HG03521 (cell line): Measurements from ENCODE around the gene ADCY5.

ENCODE experiments used
- ATAC-seq: cut with Tn5 transposase; IDR thresholded peaks from one replicate; pipeline ENCODE4 v1.9.1; 2021; ENCODE audit warnings: mild to moderate bottlenecking, moderate library complexity; ENCODE audit not compliant: unreplicated experiment

The ADCY5 gene

DNA sequence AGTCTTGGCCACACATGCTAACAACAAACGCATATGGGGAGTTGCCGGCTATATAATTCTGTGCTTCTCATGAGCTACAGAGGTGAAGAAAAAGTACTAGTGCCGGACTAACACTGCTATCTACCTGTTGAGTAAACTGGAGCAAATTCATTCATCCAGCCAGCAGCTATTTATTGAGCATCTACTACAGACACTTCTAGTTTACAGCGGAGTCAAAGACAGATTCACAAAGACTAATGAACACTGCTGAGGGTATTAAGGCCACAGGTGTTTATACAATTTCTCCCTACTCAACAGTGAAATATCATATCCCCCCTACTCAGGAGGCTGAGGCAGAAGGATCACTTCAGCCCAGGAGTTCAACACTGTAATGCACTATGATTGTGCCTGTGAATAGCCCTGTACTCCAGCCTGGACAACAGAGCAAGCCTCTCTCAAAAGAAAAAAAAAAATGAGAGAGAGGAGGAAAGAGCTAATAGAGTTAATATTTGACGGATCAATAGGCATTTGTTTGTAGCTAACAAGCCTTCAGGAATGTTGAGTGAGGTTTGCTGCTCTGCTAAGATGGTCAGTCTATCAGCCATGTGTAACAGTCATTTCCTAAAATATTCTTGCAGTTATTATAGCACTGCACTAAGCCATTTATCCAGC is 17.8 kb downstream of the ADCY5 start:
- no peak for ATAC-seq

DNA sequence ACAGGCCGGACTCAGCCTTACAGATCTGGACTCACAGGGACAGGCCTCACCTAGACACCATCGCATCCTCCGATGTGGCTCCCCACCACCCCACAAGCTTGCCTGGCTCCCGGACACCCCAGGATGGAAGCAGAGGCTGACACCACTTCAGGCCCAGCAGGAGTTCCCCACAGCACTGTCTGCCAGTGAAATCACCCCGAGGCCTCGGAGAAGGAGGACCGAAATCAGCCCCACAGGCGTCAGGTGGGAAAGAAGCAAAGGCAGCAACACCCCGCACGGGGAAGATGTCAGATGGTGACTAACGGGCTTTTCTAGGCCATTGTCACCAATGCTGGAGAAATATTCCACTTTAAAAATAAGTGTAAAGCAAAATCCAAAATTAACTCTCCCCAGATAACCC is 18.6 kb downstream of the ADCY5 start:
- ATAC-seq: no peak

DNA sequence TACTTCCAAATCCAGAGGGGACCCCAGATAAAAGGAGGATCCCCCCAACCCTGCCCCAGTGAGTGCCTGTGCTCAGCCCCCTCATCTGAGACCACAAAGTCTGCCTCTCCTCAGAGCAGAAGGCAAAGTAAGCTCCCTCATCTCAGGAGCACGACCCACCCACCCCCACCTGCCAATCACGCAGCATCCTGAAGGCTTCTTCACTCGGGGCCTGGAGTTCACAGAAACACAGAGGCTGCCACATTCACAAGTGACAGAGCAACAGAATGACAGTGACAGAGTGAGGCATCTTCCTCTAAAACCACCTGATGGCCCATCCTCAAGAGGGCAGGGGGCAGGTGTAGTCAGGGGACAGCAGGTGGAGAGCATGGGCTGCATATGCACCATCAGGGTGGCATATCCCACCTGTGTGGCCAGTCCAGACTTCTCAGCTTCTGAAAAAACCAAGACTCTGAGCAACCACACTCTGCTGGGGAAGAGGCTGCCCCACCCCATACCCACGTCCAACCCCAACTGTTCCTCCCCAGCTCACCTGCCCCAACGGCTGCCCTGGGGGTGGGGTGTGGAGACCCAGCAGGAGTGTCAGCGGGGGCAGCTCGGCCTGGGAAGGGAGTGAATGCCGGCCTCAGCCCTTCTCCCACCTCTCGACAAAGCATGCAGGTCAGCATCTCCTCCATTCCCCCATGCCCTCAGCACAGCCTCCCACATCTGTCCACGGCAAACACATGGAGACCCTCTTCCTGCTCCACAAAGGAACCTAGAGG is 19.3 kb downstream of the ADCY5 start:
- ATAC-seq: no peak

DNA sequence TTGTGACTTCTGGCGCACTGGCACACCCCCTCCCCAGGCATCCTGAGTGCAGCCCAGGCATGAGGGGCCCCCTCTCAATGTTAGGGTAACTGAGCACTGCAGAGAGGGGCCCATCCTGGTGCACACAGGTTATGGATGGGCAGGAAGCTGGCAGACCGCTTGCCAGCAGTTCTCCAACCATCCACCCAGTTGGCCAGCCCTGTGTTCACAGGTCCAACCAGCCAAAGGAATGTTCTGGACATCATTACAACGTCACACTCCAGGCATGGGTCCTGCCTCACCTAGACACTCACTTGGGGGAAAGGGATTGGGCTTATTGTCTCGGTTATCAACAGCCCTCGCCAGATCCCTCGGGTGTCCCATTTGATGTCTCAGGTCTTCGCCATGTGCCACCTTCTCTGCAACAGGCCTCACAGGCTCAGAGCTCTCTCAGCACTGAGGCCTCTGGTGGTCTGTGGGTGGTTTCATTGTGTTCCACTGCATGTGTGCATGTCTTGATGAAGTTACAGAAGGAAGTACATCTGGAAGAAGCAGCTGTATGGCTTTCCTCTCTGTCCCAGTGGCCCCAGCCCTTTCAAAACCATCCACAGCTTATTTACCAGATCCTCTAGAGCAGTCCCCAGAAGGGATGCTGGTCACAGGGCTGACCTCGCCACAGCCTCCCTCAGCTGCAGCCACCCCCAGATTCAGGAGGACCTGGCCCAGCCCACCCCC is 23.7 kb downstream of the ADCY5 start:
- no peak for ATAC-seq

DNA sequence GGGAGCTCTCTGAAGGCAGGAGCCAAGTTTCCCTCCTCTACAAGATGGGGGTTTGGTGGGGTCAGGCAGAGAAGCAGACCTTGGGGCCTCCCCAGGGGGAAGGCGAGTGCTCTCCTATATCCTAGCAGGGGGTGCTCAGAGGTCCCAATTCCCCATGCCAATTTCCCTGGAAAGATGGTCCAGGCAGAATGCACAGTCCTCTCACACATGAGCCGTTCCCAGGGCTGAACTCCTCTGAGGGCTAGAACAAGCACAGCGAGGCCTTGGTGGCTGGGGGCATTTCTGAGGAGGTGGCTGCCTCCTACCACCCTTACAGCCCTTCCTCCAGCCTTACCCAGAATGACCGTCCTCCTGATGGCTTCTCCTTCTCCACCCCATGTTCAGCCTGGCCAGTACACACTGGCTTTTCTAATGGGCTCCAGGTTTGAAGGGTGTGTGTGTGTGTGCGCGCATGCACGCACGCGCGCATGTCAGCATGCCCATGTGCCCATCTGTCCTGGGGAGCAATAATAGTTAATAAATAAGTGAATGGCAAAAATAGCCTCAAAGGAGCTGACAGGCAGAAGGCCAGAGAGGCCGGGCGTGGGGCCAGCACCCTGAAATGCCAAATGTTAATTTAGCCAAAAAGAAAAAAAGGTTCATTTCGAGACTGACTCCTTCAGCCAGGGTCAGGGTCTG is 24.4 kb downstream of the ADCY5 start:
- ATAC-seq: no peak

DNA sequence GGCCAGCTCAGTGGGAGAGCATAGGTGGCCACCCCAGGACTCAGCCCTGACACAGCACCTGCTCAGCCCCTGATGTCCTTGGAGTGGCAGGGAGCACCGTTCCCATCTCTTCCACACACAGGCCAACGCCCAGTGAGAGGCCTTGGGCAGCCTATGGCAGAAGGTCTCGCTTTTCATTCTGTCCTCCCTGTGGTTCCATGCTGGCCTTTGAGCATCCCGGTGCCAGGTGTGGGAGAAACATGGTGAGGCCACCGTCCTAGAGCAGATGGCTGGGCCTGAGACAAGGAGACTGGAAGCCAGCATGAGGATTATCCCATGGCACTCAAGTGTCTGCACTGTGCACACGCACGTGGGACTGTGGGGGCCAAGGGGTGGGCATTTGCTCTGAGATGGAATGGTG is 25.1 kb downstream of the ADCY5 start:
- no peak for ATAC-seq

DNA sequence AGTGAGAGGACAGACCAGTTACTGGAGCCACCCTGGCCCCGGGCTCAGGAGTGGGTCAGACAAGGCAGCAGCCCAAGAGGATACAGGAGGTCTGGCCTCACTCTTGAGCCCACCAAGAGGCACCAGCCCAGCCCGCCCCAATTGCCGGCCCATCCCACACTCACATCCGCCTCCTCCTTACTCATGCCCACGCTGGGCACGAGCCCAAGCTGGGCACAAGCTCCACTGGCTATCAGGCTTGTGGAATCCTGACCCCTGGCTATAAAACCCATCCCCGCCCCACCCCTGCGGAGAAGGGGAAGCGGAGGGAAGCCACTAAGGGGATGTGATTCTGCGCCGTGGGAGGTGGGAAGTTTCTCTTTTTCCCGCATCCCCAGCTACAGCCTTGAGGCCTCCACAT is 25.9 kb downstream of the ADCY5 start:
- ATAC-seq: no peak

DNA sequence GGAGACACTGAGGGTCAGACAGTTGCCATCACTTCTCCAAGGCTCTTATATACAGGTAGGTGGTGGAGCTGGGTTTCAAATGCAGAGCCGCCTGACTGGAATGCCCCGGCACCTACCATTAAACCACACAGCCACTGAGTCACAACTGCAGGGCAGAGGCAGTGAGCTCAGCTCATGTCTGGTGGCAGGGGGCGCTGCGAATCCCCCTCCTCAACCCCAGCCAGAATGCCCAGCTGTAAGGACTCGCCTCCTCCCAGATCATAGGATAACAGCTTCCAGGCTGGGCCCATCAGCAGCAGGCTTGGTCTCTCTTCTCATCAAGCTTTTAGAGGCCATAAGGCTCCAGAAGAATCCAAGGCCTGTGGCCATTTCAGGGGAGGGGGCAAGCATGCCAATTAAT is 26.4 kb downstream of the ADCY5 start:
- no peak for ATAC-seq

DNA sequence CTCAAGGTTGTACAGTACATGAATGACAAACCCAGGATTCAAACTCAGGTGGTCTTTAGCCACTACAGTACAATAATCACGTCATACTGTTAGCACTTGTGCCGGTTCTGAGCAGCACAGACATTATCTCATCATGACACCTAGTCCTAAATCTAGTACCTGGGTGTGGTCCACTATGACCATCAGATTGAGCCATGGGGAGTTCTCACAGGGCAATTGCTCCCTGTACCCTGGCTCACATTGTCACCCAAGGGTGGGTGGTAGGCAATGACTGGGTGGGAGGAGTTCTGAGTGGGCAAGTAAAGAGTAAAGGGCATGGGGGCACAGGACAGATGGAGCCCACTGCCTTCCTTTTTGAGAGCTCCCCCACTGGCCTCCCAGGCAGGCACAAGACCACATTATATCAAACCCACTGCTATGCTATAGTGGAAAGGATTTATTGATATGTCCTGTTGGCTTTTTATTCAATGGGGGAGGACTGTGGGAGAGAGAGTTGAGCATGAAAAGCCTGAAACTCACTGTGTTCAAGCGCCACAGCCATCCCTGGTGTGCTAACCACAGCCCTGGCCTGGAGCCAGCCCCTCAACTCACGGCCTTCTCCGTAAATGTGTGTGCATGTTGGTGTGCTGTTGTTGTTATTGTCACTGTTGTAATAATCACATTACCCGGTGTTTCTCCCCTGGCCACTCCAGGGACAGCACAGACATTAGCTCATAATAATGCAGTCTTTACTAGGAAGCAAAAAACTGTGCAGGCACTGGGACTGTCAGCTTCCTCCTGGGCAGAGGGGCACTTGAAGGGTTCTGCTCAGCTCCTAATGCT is 27.3 kb downstream of the ADCY5 start:
- no peak for ATAC-seq

DNA sequence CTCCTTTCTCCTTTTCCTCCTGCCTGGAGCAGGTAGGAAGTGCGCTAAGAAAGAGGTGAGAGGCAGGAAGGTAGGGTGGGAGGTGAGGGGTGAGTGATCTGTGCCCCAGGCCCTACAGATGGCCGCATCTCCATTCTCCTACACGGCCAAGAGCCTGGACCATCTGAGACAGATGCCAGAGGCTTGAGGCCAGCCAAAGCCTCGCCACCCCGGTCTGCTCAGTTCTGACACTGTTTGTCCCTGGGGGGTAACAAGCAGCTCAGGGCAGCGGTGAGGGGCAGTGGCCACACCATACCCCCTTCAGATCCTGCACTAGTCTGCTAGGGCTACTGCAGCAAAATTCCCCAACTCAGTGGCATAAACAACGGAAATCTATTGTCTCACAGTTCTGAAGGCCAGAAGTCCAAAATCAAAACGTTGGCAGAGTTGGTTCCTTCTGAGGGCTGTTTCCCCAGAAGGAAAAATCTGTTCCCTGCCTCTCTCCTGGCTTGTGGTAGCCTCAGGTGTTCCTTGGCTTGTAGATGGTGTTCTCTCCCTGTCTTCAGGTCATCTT is 28.4 kb downstream of the ADCY5 start:
- no peak for ATAC-seq

DNA sequence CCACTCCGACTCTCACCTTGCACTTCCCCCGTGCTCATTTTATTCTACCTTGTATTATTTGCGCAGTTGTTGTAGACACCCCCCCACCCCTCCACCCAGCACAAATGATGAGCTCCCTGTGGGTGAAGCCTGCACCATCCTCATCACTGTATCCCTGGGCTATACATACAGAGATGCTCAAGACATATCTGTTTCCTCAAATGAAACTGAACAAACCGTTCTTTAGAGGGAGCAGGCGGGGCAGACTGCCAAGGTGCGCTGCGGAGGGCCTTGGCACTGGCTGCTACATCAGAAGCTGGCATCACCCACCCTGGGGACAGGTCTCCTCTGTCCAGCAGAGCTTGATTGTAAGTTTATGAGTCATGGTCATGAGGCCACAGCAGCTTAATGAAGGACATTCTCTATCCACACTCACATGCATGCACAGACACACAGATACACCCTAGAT is 29.0 kb downstream of the ADCY5 start:
- ATAC-seq: no peak

DNA sequence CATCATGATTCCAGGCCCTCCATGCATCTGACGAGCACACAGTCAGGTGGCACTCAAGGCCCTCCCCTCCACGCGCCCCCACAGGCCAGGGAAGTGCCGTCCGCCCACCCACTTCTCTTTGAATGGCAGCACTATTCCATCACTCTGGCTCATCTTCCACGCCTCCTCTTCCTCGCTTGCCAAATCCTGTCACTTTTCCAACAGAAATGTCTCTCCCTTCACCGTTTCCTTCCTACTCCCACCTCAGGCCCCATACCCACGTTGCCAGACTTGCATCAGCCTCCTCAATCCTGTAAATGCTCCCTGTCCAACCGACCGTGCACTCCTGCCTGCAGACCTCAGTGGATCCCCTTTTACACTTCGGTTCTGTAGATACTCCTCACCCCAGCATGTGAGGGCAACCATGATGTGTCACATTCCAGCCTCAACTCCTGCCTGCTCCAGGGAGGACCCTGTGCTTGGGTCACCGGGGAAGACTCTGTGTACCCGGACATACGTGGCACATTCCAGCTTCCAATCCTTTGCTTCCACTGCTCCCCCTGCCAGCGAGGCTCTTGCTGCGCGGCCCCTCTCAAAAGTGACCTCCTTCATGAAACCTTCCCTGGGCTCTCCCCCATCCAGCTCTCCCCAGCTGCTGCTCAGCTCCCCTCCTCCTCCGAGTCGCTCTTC is 29.6 kb downstream of the ADCY5 start:
- ATAC-seq: no peak

DNA sequence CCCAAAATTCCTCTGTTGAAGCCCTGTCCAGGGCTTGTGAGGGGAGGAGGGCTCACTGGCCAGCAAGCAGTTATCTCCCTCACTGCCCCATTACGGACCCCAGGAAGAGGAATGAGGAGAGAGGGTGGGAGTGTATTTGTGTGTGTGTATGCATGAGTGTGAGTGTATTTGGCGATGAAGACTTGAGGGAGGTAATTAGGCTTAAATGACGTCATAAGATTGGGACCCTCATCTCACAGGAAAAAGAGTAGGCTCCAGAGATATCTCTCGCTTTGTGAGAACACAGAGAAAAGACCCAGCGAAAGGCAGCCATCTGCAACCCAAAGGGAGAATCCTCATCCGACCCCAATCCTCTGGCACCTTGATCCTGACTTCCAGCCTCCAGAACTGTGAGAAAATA is 32.2 kb downstream of the ADCY5 start:
- no peak for ATAC-seq

DNA sequence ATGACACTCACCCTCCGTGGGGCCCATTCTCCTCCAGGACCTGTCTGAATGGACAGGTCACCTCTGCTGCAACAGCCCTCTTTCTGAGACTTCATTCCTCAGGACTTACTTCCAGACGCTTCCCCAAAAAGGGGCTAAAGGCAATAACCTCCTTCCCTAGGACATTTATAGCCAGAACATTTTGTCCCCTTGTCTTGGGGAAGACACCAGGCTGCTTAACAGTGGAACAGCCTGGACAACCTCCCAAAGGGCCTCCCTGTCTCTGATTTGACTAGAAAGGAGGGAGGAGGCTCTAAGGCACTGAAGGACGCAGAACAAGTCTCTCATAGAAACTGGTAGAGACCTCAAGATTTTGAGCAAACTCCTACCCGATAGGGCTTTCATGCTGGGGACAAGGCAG is 32.7 kb downstream of the ADCY5 start:
- no peak for ATAC-seq

DNA sequence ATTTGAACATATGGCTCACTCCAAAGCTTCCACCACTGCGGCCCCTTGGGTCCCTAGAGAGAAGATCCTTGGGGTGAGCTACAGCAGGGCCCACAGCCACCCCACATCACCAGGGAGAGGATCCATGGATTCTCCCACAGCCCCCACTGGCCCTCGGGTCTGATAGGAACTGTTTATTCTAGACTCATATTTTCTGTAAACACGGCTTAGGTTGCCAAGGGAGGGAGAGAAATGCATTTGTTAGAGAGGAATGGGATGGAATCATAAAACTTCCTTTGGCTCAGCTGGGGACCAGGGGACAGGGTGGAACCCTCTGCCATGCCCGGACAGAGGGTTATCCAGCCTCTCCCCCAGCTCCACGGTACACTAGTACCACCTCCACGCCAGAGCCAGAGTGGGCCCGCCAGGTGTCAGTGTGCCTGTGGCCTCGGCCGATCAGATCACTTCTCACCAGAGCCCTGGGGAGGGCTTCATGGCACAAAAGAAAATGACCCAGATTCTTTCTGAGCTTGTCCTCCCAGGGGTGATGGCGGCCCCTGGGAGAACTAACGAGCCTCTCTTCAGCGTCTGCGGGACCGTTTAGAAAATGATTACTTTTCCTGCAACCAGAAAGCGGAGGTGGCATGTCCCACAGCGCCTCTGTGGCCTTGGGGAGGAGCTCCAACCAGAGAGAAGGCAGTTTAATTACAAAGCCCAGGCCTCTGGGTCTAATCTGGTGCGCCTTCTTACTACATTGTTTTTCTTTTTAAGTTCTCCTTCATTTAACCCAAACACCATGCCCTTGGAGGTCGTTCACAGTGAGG is 33.7 kb downstream of the ADCY5 start:
- ATAC-seq: no peak

DNA sequence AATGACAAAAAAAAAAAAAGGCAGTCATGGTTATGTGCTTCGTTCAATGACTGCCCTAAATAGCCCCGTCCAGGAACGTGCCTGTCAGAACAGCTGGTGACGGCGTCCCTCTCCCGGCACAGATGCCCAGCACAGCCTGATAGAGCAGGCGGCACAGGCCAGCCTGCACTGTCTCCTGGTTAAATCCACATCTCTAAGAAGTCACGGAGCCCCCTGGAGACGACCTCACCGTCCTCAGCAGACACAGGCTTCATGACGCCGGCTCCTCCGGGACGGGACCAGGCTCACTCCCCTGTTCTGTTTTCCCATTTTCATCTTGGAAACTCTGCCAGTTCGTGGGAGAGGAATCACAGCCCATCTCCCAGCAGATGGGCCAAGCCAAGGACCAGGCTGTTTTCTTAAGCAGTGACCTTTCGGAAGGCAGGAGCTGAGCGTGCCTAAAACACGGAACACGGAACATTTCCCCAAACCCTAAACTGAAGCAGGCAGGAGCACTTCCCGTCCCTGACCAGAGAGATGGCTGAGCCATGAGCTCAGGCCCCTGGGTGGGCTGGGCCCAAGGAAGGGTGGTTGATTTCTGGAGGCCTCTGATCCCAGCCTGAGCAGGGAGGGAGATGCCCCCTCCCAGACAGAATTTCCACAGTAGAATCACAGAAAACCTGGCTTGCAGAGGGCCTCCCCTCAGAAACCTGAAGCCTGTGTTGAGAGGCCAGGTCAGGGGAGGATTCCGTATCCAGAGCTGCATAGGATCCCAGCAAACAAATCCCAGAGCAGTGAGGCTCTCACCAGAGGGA is 35.9 kb downstream of the ADCY5 start:
- ATAC-seq: no peak

DNA sequence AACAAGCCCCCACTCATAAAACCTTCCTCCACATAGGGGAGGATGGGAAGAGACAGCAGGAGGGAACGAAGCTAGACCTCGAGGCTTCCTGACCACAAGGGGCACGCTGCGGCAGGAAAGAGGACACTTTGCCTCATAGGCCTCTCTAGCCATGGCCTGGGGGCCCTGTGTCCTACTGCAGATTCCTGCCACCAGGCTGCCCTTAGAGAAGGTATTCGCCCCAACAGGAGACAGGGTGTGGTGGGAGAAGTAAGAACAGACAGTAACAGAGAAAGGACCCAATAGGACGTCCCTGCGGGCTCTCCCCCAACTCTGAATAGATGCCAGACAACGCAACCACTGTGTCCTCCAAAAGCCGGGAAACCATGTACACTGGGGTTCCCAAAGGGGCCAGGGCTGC is 36.8 kb downstream of the ADCY5 start:
- no peak for ATAC-seq

DNA sequence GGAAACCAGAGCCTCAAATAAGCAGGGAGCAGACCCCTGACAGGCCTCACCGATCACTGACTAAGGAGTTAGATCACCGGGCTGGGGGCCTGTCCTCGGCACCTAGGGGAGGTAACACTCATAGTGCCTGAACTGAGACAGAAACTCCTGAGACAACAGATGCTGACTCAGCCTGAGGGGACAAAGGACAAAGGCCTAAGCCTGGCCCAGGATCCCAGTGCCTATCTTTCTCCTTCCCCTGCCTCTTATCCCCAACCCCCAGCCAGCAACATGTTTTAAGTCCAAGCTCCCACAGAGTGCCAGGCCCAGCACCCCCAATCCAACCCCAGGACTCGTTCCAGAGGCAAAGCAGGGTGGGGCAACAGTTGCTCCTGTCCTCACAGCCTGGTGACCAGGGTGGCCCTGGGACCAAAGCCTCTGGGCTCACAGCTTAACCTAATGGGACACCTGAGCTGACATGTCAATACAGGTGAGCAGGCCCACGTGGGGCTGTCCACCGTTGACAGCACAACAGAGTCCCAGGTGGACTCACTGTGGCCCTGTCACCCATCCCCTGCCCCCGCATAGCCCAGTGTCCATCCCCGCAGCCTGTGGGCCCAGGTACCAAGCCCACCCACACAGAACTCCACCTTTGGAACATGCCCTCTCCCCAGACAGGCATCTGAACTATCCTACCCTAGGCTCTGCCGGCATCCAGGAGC is 37.4 kb downstream of the ADCY5 start:
- ATAC-seq: no peak
